Tibial artery (tissue), 4 donors: ENCODE measurements around the gene ARFIP2.

Source experiments
- DNase-seq, 2 donors: peaks; one replicate each; pipeline ENCODE4 v3.0.0-alpha.2; 2019
- H3K27ac ChIP-seq, 2 donors: fragments of 200-600 bp; sonication (generic) in 1 of 2; 1 replicate in 1 of 2; 2 replicates in 1 of 2; pipeline ENCODE4 v1.5.1; 2018 to 2019; ENCODE audit warnings: mild to moderate bottlenecking in 1 of 2
- H3K27me3 ChIP-seq, 2 donors: fragments of 200-600 bp; sonication (generic) in 1 of 2; one replicate each; pipeline versions ENCODE4 v1.5.1 to v1.6.0; 2016 to 2019
- H3K36me3 ChIP-seq, 3 donors: fragments of 200-600 bp; sonication (generic) in 2 of 3; one replicate each; pipeline ENCODE4 v1.5.1; 2016 to 2019; ENCODE audit warnings: mild to moderate bottlenecking in 2 of 3
- H3K4me1 ChIP-seq, 4 donors: fragments of 200-600 bp; sonication (generic) in 2 of 4; 1 replicate in 3 of 4; 2 replicates in 1 of 4; pipeline ENCODE4 v1.5.1; 2016 to 2019
- H3K4me3 ChIP-seq, 2 donors: fragments of 200-600 bp; sonication (generic) in 1 of 2; 1 replicate in 1 of 2; 2 replicates in 1 of 2; pipeline ENCODE4 v1.5.1; 2018 to 2019; ENCODE audit warnings: mild to moderate bottlenecking in 2 of 2
- H3K9me3 ChIP-seq, 3 donors: fragments of 200-600 bp; sonication (generic) in 1 of 3; one replicate each; pipeline ENCODE4 v1.5.1; 2016 to 2019
- intact Hi-C: fragments of 100-400 bp; cut with DNase I; formaldehyde crosslinking; loops from one replicate; pipeline ENCODE4 v1.15.0; 2023; ENCODE audit warnings: low total_unique reads
- TF ChIP-seq, protein P1 (sequence below), 2 experiments: fragments of 200-600 bp in 1 of 2; fragments of 450-650 bp in 1 of 2; IDR thresholded peaks; one replicate each; pipeline ENCODE4 v1.5.1; 2017 to 2019; ENCODE audit warnings: antibody characterized with exemption in 2 of 2, mild to moderate bottlenecking in 1 of 2, moderate library complexity in 1 of 2

The ARFIP2 gene

DNA sequence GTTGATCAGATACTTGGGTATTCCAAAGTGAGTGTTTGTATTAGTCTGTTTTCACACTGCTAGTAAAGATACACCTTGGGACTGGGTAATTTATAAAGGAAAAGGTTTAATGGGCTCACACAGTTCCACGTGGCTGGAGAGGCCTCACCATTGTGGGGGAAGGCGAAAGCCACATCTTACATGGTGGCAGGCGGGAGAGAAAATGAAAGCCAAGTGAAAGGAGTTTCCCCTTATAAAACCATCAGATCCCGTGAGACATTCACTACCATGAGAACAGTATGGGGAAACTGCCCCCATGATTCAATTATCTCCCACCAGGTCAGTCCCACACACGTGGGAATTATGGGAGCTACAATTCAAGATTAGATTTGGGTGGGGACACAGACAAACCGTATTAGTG is 7.2 kb upstream of the ARFIP2 start:
- intact Hi-C loops = no loop called here
- Histone ChIP-seq H3K36me3 (peaks cover 13 to 73% (median 33%) of the 10 kb centered on the region in 3 donors), H3K4me1 (peaks cover 0 to 2% (median 0%) of the 10 kb centered on the region in 4 donors), H3K27ac (no peak overlapping the region), H3K27me3 (no peaks in the 10 kb centered on the region), H3K9me3 (no peaks in the 10 kb centered on the region), H3K4me3 (no peak overlapping the region)
- TF ChIP-seq, protein P1, sequence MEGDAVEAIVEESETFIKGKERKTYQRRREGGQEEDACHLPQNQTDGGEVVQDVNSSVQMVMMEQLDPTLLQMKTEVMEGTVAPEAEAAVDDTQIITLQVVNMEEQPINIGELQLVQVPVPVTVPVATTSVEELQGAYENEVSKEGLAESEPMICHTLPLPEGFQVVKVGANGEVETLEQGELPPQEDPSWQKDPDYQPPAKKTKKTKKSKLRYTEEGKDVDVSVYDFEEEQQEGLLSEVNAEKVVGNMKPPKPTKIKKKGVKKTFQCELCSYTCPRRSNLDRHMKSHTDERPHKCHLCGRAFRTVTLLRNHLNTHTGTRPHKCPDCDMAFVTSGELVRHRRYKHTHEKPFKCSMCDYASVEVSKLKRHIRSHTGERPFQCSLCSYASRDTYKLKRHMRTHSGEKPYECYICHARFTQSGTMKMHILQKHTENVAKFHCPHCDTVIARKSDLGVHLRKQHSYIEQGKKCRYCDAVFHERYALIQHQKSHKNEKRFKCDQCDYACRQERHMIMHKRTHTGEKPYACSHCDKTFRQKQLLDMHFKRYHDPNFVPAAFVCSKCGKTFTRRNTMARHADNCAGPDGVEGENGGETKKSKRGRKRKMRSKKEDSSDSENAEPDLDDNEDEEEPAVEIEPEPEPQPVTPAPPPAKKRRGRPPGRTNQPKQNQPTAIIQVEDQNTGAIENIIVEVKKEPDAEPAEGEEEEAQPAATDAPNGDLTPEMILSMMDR (IDR thresholded peaks at IDR 0.05) = no peak
- no peak for DNase-seq

DNA sequence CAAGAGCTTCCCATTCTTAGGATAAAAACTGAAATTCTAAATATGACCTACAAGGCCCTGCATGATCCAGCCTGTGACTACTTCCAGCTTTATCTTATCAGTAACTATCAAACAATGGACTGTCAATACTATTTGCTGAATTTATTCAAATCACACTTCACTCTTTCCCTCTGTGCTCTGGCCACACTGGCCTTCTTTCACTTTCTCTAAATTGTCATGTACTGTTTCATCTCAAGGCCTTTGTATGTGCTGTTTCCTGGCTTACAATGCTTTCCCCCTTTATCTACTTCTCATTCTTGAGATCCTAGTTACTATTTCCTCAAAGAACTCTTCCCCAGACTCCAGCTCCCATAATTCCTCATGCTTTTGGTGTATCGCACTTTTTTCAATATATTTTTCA is 5.8 kb upstream of the ARFIP2 start:
- intact Hi-C loops = no loop called here
- TF ChIP-seq, protein P1 (IDR thresholded peaks at IDR 0.05) = no peak
- no peak for DNase-seq
- no peak overlapping the region for H3K4me3 ChIP-seq
- peaks cover 14 to 75% (median 38%) of the 10 kb centered on the region in 3 donors for H3K36me3 ChIP-seq
- H3K27ac ChIP-seq = no peak overlapping the region
- no peaks in the 10 kb centered on the region for H3K9me3 ChIP-seq
- H3K27me3 ChIP-seq = no peaks in the 10 kb centered on the region
- H3K4me1 ChIP-seq = peaks cover 0 to 16% (median 9%) of the 10 kb centered on the region in 4 donors

DNA sequence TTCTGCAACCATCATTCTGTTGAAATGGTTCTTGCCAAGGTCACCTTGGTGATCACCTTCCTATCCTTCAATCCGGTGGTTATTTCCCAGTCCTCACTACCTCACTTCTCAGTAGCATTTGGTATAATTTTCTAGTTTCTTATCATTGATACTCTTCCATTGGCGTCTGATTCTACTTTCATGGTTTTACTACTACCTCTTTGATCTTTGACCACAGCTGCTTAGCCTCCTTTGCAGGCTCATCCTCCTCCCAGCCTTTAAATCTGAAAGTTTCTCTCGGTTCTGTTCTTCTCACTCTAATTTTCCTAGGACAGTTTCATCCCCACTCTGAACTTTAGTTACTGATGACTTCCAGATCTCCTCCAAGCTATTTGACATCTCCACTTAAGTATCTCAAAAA is 5.1 kb upstream of the ARFIP2 start:
- intact Hi-C loops = no loop called here
- DNase-seq = no peak
- no peak overlapping the region for H3K4me3 ChIP-seq
- H3K36me3 ChIP-seq = peaks cover 14 to 68% (median 37%) of the 10 kb centered on the region in 3 donors
- H3K27me3 ChIP-seq = no peaks in the 10 kb centered on the region
- H3K27ac ChIP-seq = no peak overlapping the region
- H3K9me3 ChIP-seq = no peaks in the 10 kb centered on the region
- H3K4me1 ChIP-seq = peaks cover 0 to 19% (median 12%) of the 10 kb centered on the region in 4 donors
- TF ChIP-seq, protein P1 (IDR thresholded peaks at IDR 0.05) = no peak

DNA sequence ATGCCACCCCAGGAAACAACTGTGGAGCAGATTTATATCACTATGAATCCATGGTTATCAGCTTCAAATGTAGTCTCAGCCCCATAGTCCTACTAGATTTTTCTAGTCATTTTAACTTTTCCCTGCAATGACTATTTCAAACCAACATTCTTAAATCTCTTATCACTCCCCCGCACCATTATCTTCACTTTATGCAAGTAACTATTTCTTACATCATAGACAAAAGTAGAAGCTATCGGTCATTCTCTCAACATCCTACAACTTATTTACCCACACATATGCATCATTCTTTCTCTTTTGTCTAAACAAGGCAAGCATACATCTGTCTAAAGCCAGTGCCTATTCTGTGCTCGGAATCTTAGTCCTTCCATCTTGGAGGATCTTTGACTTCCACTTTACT is 4.5 kb upstream of the ARFIP2 start:
- H3K27me3 ChIP-seq = no peaks in the 10 kb centered on the region
- H3K27ac ChIP-seq = no peak overlapping the region
- no peak overlapping the region for H3K4me3 ChIP-seq
- H3K36me3 ChIP-seq = peaks cover 14 to 65% (median 35%) of the 10 kb centered on the region in 3 donors
- no peak for DNase-seq
- TF ChIP-seq, protein P1 (IDR thresholded peaks at IDR 0.05) = no peak
- H3K4me1 ChIP-seq = peaks cover 0 to 21% (median 15%) of the 10 kb centered on the region in 4 donors
- H3K9me3 ChIP-seq = no peaks in the 10 kb centered on the region
- intact Hi-C loops = no loop called here

DNA sequence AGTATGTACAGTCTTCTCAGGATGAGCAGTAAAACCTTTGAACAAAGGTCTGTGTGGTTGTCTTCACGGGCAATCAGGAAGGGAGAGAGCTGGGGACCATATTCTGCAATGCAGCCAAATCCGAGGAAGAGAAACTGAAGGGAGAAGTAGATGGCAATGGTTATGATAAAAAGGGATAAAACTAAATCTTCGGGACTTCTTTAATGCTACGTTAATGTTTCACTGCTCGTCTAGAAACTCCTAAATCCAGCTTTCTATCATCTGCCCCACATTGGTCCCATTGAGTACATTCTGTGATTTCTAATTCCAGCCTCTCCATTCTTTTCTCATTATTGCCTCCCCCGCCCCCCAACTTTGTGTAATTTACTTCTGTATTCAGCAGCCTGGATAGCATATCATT is 1.9 kb upstream of the ARFIP2 start:
- Histone ChIP-seq H3K27ac (no peak overlapping the region), H3K9me3 (no peaks in the 10 kb centered on the region), H3K36me3 (peaks cover 21 to 66% (median 39%) of the 10 kb centered on the region in 3 donors), H3K4me3 (no peak overlapping the region), H3K27me3 (no peaks in the 10 kb centered on the region), H3K4me1 (peaks cover 0 to 35% (median 27%) of the 10 kb centered on the region in 4 donors)
- intact Hi-C loops = loop anchor here (5.0 kb wide), 1 partner anchor 124 kb away; no protein-coding TSS in a partner anchor
- DNase-seq = no peak
- TF ChIP-seq, protein P1 (IDR thresholded peaks at IDR 0.05) = no peak

DNA sequence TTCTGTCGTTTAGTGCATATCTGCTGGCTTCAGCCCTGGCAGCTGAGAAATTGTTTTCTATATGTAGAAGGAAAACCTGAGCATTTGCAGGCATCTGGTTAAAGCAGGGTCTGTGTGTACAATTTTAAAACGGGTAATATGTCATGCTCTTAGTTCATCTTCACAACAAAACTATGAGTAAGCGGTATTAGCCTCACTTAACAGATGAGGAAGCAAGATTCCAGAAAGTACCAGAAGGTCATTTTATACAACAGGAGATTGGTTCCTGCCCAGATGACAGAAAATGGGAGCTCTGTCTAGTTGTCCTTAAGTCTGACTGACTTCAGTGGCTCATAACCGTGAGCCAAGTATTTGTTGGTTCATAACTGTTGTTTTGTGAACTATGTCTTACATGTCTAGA is 1.3 kb upstream of the ARFIP2 start:
- no peak for DNase-seq
- Histone ChIP-seq H3K9me3 (no peaks in the 10 kb centered on the region), H3K27me3 (no peaks in the 10 kb centered on the region), H3K4me3 (peak overlapping the region; percentile 73 to 88), H3K4me1 (peaks cover 0 to 35% (median 27%) of the 10 kb centered on the region in 4 donors), H3K27ac (peak overlapping the region; percentile 88 to 91), H3K36me3 (peaks cover 21 to 67% (median 39%) of the 10 kb centered on the region in 3 donors)
- intact Hi-C loops = loop anchor here (5.0 kb wide), 1 partner anchor 125 kb away; no protein-coding TSS in a partner anchor
- TF ChIP-seq, protein P1 (IDR thresholded peaks at IDR 0.05) = no peak
